Left ventricle myocardium inferior (tissue), 1 donor: ENCODE measurements around the gene PRIMPOL. TPM values are rescaled to one million over a fixed set of nuclear protein-coding genes. Genes with fewer than 3 reads are reported as not detected.

ENCODE experiments used
- DNase-seq: peaks from one replicate; pipeline ENCODE4 v3.0.0-alpha.2; 2020
- H3K27ac ChIP-seq: fragments of 200-600 bp; replicated peaks from 2 replicates; pipeline ENCODE4 v1.8.0; 2021
- H3K27me3 ChIP-seq: fragments of 200-600 bp; 2 replicates; pipeline ENCODE4 v1.8.0; 2021; ENCODE audit warnings: low read depth
- H3K36me3 ChIP-seq: fragments of 200-600 bp; 2 replicates; pipeline ENCODE4 v1.8.0; 2021
- H3K4me1 ChIP-seq: fragments of 200-600 bp; 2 replicates; pipeline ENCODE4 v1.8.0; 2021
- H3K4me3 ChIP-seq: fragments of 200-600 bp; 2 replicates; pipeline ENCODE4 v1.8.0; 2021; ENCODE audit warnings: mild to moderate bottlenecking, moderate library complexity
- H3K9me3 ChIP-seq: fragments of 200-600 bp; replicated peaks from 2 replicates; pipeline ENCODE4 v1.8.0; 2021
- CTCF ChIP-seq: fragments of 200-600 bp; IDR thresholded peaks from 2 replicates; pipeline ENCODE4 v1.8.0; 2021; ENCODE audit warnings: antibody characterized with exemption, mild to moderate bottlenecking, borderline replicate concordance
- intact Hi-C: fragments of 100-400 bp; cut with micrococcal nuclease; formaldehyde crosslinking; loops from one replicate; pipeline ENCODE4 v1.11.0; 2022
- total RNA-seq: library from RNA; stranded (reverse); fragmentation: NEBNext Ultra II Directional; extraction: Animal tissue kit (Norgen Biotek cat#: 25700); gene quantifications from one replicate; pipeline ENCODE4 v1.2.1, GENCODE V29; 2021
- donor health status: DM: no; HTN: yes; CAD: no; lungs with severe emphysema.

PRIMPOL gene
- total RNA-seq, 1 donor from 2014 or later = 10.6 TPM

- Histone ChIP-seq H3K27me3 (no peaks in the 10 kb centered on the region), H3K9me3 (peaks cover 13% of the 10 kb centered on the region), H3K27ac (no peak overlapping the region), H3K36me3 (no peaks in the 10 kb centered on the region), H3K4me1 (no peaks in the 10 kb centered on the region), H3K4me3 (no peak overlapping the region)
- no peak for DNase-seq
- intact Hi-C loops = no loop called here
- TF ChIP-seq CTCF = no peak
Measured at GRCh38 chr4:184721254-184721653, 71.7 kb downstream of the PRIMPOL start.

GRCh38 chr4:184722798-184723197, 73.3 kb downstream of the PRIMPOL start:
- no peaks in the 10 kb centered on the region for H3K36me3 ChIP-seq
- no peak for DNase-seq
- intact Hi-C loops = no loop called here
- H3K4me3 ChIP-seq = no peak overlapping the region
- no peaks in the 10 kb centered on the region for H3K4me1 ChIP-seq
- H3K9me3 ChIP-seq = peaks cover 13% of the 10 kb centered on the region
- no peak for TF ChIP-seq CTCF
- H3K27me3 ChIP-seq = no peaks in the 10 kb centered on the region
- no peak overlapping the region for H3K27ac ChIP-seq

GRCh38 chr4:184727430-184727829, 77.9 kb downstream of the PRIMPOL start:
- Histone ChIP-seq H3K27ac (no peak overlapping the region), H3K4me1 (peaks cover 4% of the 10 kb centered on the region), H3K36me3 (no peaks in the 10 kb centered on the region), H3K27me3 (no peaks in the 10 kb centered on the region), H3K9me3 (no peaks in the 10 kb centered on the region), H3K4me3 (no peak overlapping the region)
- TF ChIP-seq CTCF = no peak
- no peak for DNase-seq
- intact Hi-C loops = no loop called here

GRCh38 chr4:184728858-184729257, 79.3 kb downstream of the PRIMPOL start:
- Histone ChIP-seq H3K36me3 (no peaks in the 10 kb centered on the region), H3K27ac (no peak overlapping the region), H3K4me1 (peaks cover 16% of the 10 kb centered on the region), H3K9me3 (no peaks in the 10 kb centered on the region), H3K27me3 (no peaks in the 10 kb centered on the region), H3K4me3 (no peak overlapping the region)
- TF ChIP-seq CTCF = no peak
- no peak for DNase-seq
- intact Hi-C loops = no loop called here

DNA sequence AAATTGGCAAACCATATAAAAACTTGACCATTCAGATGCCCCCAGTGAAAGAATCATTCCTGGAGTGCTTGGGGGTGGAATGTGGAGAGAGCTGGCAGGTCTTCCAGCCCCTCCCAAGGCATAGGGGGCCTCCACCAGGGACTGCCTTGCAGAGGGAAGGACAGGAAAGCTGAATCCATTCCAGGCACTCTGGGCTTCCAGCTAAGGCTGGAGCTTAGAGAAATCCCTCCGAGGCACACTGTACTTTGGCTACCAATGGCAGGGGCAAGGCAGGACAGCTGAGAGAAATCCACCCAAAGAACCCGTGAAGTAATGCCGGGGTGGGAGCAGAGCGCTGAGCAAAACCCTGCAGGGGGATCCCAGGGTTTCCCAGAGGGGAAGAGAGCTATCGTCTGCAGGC, 80.4 kb downstream of the PRIMPOL start:
- no peak for DNase-seq
- Histone ChIP-seq H3K4me3 (no peak overlapping the region), H3K36me3 (no peaks in the 10 kb centered on the region), H3K9me3 (no peaks in the 10 kb centered on the region), H3K27ac (peak overlapping the region; percentile 41), H3K27me3 (no peaks in the 10 kb centered on the region), H3K4me1 (peaks cover 23% of the 10 kb centered on the region)
- no peak for TF ChIP-seq CTCF
- intact Hi-C loops = no loop called here

GRCh38 chr4:184731056-184731455, 81.5 kb downstream of the PRIMPOL start:
- H3K27ac ChIP-seq = no peak overlapping the region
- H3K27me3 ChIP-seq = no peaks in the 10 kb centered on the region
- no peaks in the 10 kb centered on the region for H3K9me3 ChIP-seq
- no peak for TF ChIP-seq CTCF
- H3K4me1 ChIP-seq = peaks cover 24% of the 10 kb centered on the region
- intact Hi-C loops = no loop called here
- no peak for DNase-seq
- no peak overlapping the region for H3K4me3 ChIP-seq
- no peaks in the 10 kb centered on the region for H3K36me3 ChIP-seq
